ENCODE measurements around the gene RTN4IP1.
A peak's percentile ranks its signal among the peaks of the same experiment; 100 is the strongest.

RTN4IP1 gene

GRCh38 chr6:106629103-106629858 is at the start of gene RTN4IP1, which contains the start of gene QRSL1:
Gene RTN4IP1, minus strand, starts transcription at chr6:106629498. Its CDS starts 477 bp downstream, at chr6:106629021.
Gene QRSL1, plus strand, starts transcription at chr6:106629578. Its CDS starts 104 bp downstream, at chr6:106629682.
- TF ChIP-seq ZNF274 (IDR thresholded peaks at IDR 0.05; ENCODE audit: low read depth, low read length), result no peak
- H3K4me3 ChIP-seq (ENCODE audit: low read length), result peak within 1 kb of the TSS; percentile 89

- TF ChIP-seq ZNF274 (IDR thresholded peaks at IDR 0.05; ENCODE audit: low read depth, low read length), result no peak
Measured at GRCh38 chr6:106677282-106677681, 48.0 kb upstream of the RTN4IP1 start.

GRCh38 chr6:106674541-106675229 is 45.4 kb upstream of the RTN4IP1 start:
- no peak overlapping the region for H3K4me3 ChIP-seq (ENCODE audit: low read length)
- TF ChIP-seq ZNF274 (IDR thresholded peaks at IDR 0.05; ENCODE audit: low read depth, low read length), result no peak

More at GRCh38 chr6:106677282-106677681, 48.0 kb upstream of the RTN4IP1 start:
- H3K4me3 ChIP-seq (ENCODE audit: low read length), result no peak overlapping the region

- H3K4me3 ChIP-seq (ENCODE audit: low read length), result no peak overlapping the region
- TF ChIP-seq ZNF274 (IDR thresholded peaks at IDR 0.05; ENCODE audit: low read depth, low read length), result no peak
Measured at GRCh38 chr6:106671651-106672050, 42.4 kb upstream of the RTN4IP1 start.

GRCh38 chr6:106670236-106670635 is 40.9 kb upstream of the RTN4IP1 start:
- no peak overlapping the region for H3K4me3 ChIP-seq (ENCODE audit: low read length)
- TF ChIP-seq ZNF274 (IDR thresholded peaks at IDR 0.05; ENCODE audit: low read depth, low read length), result no peak

- TF ChIP-seq ZNF274 (IDR thresholded peaks at IDR 0.05; ENCODE audit: low read depth, low read length), result no peak
- H3K4me3 ChIP-seq (ENCODE audit: low read length), result no peak overlapping the region
Measured at GRCh38 chr6:106667022-106667402, 37.7 kb upstream of the RTN4IP1 start.

- H3K4me3 ChIP-seq (ENCODE audit: low read length), result no peak overlapping the region
- TF ChIP-seq ZNF274 (IDR thresholded peaks at IDR 0.05; ENCODE audit: low read depth, low read length), result no peak
Measured at GRCh38 chr6:106666282-106667021, 37.2 kb upstream of the RTN4IP1 start.

GRCh38 chr6:106662458-106662857 is 33.2 kb upstream of the RTN4IP1 start:
- no peak overlapping the region for H3K4me3 ChIP-seq (ENCODE audit: low read length)
- TF ChIP-seq ZNF274 (IDR thresholded peaks at IDR 0.05; ENCODE audit: low read depth, low read length), result no peak

GRCh38 chr6:106659859-106660258 is 30.6 kb upstream of the RTN4IP1 start:
- no peak for TF ChIP-seq ZNF274 (IDR thresholded peaks at IDR 0.05; ENCODE audit: low read depth, low read length)
- no peak overlapping the region for H3K4me3 ChIP-seq (ENCODE audit: low read length)

GRCh38 chr6:106658469-106658868 is 29.2 kb upstream of the RTN4IP1 start:
- no peak for TF ChIP-seq ZNF274 (IDR thresholded peaks at IDR 0.05; ENCODE audit: low read depth, low read length)
- no peak overlapping the region for H3K4me3 ChIP-seq (ENCODE audit: low read length)

GRCh38 chr6:106648651-106649308 is 19.5 kb upstream of the RTN4IP1 start:
- H3K4me3 ChIP-seq (ENCODE audit: low read length), result no peak overlapping the region
- TF ChIP-seq ZNF274 (IDR thresholded peaks at IDR 0.05; ENCODE audit: low read depth, low read length), result no peak

GRCh38 chr6:106643061-106643460 is 13.8 kb upstream of the RTN4IP1 start:
- no peak overlapping the region for H3K4me3 ChIP-seq (ENCODE audit: low read length)
- TF ChIP-seq ZNF274 (IDR thresholded peaks at IDR 0.05; ENCODE audit: low read depth, low read length), result no peak

- H3K4me3 ChIP-seq (ENCODE audit: low read length), result no peak overlapping the region
Measured at GRCh38 chr6:106642476-106642875, 13.2 kb upstream of the RTN4IP1 start.

GRCh38 chr6:106639812-106640211 is 10.5 kb upstream of the RTN4IP1 start:
- TF ChIP-seq ZNF274 (IDR thresholded peaks at IDR 0.05; ENCODE audit: low read depth, low read length), result no peak
- H3K4me3 ChIP-seq (ENCODE audit: low read length), result no peak overlapping the region

More at GRCh38 chr6:106642476-106642875, 13.2 kb upstream of the RTN4IP1 start:
- no peak for TF ChIP-seq ZNF274 (IDR thresholded peaks at IDR 0.05; ENCODE audit: low read depth, low read length)

All from GM08714 (cell line).